Kidney (tissue), 14 donors: ENCODE results near the gene GPX4. TPM values are rescaled to one million over a fixed set of nuclear protein-coding genes. Genes with fewer than 3 reads are reported as not detected.
A peak's percentile ranks its signal among the peaks of the same experiment; 100 is the strongest.

Source experiments
- DNase-seq, 5 donors: peaks; one replicate each; pipeline ENCODE4 v3.0.0-alpha.2; 2013 to 2020
- FAIRE-seq: peaks from 2 replicates; lab custom pipeline; 2012; peaks lifted over from hg19 to GRCh38; lab: Jason Lieb, UNC
- H3K27ac ChIP-seq, 2 donors: one replicate each; pipeline ENCODE4 v1.7.0; 2013; ENCODE audit warnings: low read depth in 2 of 2, low read length in 2 of 2, inconsistent platforms in 1 of 2
- H3K27me3 ChIP-seq: one replicate; pipeline ENCODE4 v1.7.1; 2013; ENCODE audit warnings: low read length, inconsistent platforms; ENCODE audit not compliant: control insufficient read depth, insufficient read depth
- H3K36me3 ChIP-seq, 3 donors: one replicate each; pipeline versions ENCODE4 v1.7.0 to v1.7.1; 2013; ENCODE audit warnings: low read length in 3 of 3, control low read depth in 1 of 3, inconsistent platforms in 1 of 3; ENCODE audit not compliant: insufficient read depth in 3 of 3, control insufficient read depth in 2 of 3
- H3K4me1 ChIP-seq, 3 donors: one replicate each; pipeline versions ENCODE4 v1.7.0 to v1.7.1; 2013; ENCODE audit warnings: low read length in 3 of 3, inconsistent platforms in 1 of 3, low read depth in 1 of 3; ENCODE audit not compliant: control insufficient read depth in 2 of 3, insufficient read depth in 2 of 3
- H3K4me3 ChIP-seq, 3 donors: one replicate each; pipeline versions ENCODE4 v1.7.0 to v1.8.1; 2013; ENCODE audit warnings: low read length in 3 of 3, control low read depth in 1 of 3, inconsistent platforms in 1 of 3
- H3K9ac ChIP-seq, 3 donors: one replicate each; pipeline versions ENCODE4 v1.7.0 to v1.7.1; 2013; ENCODE audit warnings: low read length in 3 of 3, control low read depth in 1 of 3, inconsistent platforms in 1 of 3
- H3K9me3 ChIP-seq, 3 donors: one replicate each; pipeline versions ENCODE4 v1.7.0 to v1.7.1; 2013; ENCODE audit warnings: low read length in 3 of 3, control low read depth in 1 of 3, inconsistent platforms in 1 of 3; ENCODE audit not compliant: control insufficient read depth in 2 of 3, insufficient read depth in 1 of 3
- intact Hi-C: fragments of 100-400 bp; cut with DNase I; formaldehyde crosslinking; loops from one replicate; pipeline ENCODE4 v1.11.1; 2022
- polyA plus RNA-seq: library from polyadenylated mRNA; stranded (reverse); fragments of 350-450 nt; fragmentation: Illumina TruSeq; extraction: RNeasy Lipid Tissue Mini Kit (QIAGEN cat#74804); gene quantifications from one replicate; pipeline ENCODE4 v1.2.3, GENCODE V29; 2014; ENCODE audit warnings: low read depth, low replicate concordance; ENCODE audit not compliant: insufficient read depth
- total RNA-seq: library from RNA; stranded (reverse); fragmentation: NEBNext Ultra II Directional; extraction: Animal tissue kit (Norgen Biotek cat#: 25700); gene quantifications from one replicate; pipeline ENCODE4 v1.2.1, GENCODE V29; 2021
- TF ChIP-seq, protein P1 (sequence below): IDR thresholded peaks from 3 replicates; pipeline ENCODE4 v1.5.1; 2012; ENCODE audit warnings: mild to moderate bottlenecking, moderate library complexity, borderline replicate concordance; ENCODE audit not compliant: insufficient read depth; ENCODE audit errors: extremely low read depth
- donor health status: control.
- donor health status: control.
- donor health status: control.
- donor health status: control.
- donor health status: control.
- donor health status: DM: yes; HTN: yes; CAD: no.
- donor health status: Normal renal cell carcinoma (clear cell type).

Gene GPX4
- total and polyA plus RNA-seq, 2 donors from 2014 or later: 268 to 966 TPM

DNA sequence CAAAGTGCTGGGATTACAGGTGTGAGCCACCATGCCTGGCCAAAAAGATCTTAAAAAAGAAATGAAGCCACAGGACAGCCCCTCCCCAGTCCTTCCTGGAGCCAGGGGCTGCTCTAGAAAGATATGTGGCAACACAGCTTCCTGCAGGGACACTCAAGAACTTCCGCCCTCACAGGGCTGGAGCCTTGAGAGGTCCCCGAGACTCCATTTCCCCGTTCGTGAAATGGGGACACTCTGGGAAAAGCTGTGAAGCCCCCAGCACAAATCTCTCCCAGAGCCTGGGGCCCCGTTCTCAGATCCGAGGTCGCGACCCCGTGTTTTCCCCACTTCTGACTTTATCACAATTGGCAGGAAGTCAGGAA, 2.5 kb upstream of the GPX4 start:
- no peaks in the 10 kb centered on the region for H3K27me3 ChIP-seq
- peak in 2 of 5 donors; percentile 26 to 72 for DNase-seq
- peaks cover 0 to 37% (median 28%) of the 10 kb centered on the region in 3 donors for H3K4me1 ChIP-seq
- TF ChIP-seq, protein P1, sequence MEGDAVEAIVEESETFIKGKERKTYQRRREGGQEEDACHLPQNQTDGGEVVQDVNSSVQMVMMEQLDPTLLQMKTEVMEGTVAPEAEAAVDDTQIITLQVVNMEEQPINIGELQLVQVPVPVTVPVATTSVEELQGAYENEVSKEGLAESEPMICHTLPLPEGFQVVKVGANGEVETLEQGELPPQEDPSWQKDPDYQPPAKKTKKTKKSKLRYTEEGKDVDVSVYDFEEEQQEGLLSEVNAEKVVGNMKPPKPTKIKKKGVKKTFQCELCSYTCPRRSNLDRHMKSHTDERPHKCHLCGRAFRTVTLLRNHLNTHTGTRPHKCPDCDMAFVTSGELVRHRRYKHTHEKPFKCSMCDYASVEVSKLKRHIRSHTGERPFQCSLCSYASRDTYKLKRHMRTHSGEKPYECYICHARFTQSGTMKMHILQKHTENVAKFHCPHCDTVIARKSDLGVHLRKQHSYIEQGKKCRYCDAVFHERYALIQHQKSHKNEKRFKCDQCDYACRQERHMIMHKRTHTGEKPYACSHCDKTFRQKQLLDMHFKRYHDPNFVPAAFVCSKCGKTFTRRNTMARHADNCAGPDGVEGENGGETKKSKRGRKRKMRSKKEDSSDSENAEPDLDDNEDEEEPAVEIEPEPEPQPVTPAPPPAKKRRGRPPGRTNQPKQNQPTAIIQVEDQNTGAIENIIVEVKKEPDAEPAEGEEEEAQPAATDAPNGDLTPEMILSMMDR: no peak
- intact Hi-C loops: no loop called here
- FAIRE-seq: no peak
- peaks cover 0 to 3% (median 0%) of the 10 kb centered on the region in 3 donors for H3K36me3 ChIP-seq
- H3K27ac ChIP-seq: peak overlapping the region; percentile 89 to 96
- H3K9me3 ChIP-seq: no peaks in the 10 kb centered on the region
- peak overlapping the region in 1 of 3 donors; percentile 30 for H3K4me3 ChIP-seq
- peak overlapping the region in 1 of 3 donors; percentile 66 for H3K9ac ChIP-seq

- intact Hi-C loops: no loop called here
- Histone ChIP-seq H3K27me3 (no peaks in the 10 kb centered on the region), H3K4me1 (peaks cover 0 to 39% (median 28%) of the 10 kb centered on the region in 3 donors), H3K27ac (peak overlapping the region; percentile 89 to 96), H3K36me3 (peaks cover 0 to 8% (median 2%) of the 10 kb centered on the region in 3 donors), H3K9me3 (no peaks in the 10 kb centered on the region), H3K4me3 (no peak overlapping the region), H3K9ac (peak overlapping the region in 2 of 3 donors; percentile 15 to 66)
- peak in 2 of 5 donors; percentile 40 to 62 for DNase-seq
- TF ChIP-seq, protein P1: no peak
- no peak for FAIRE-seq
Measured at GRCh38 chr19:1102407-1103131, 1.2 kb upstream of the GPX4 start.

- DNase-seq (no peak), FAIRE-seq (no peak)
- H3K4me1 ChIP-seq: peaks cover 0 to 36% (median 28%) of the 10 kb centered on the region in 3 donors
- no peaks in the 10 kb centered on the region for H3K27me3 ChIP-seq
- TF ChIP-seq, protein P1: no peak
- H3K4me3 ChIP-seq: peak overlapping the region in 2 of 3 donors; percentile 56 to 61
- no peaks in the 10 kb centered on the region for H3K9me3 ChIP-seq
- peak overlapping the region in 2 of 3 donors; percentile 65 to 75 for H3K9ac ChIP-seq
- H3K36me3 ChIP-seq: peaks cover 0 to 10% (median 2%) of the 10 kb centered on the region in 3 donors
- intact Hi-C loops: no loop called here
- peak overlapping the region; percentile 89 to 96 for H3K27ac ChIP-seq
Measured at GRCh38 chr19:1103132-1103707, 574 bp upstream of the GPX4 start.
